VCaP (cell line): ENCODE results near the gene UBALD2.

Experiments used
- H3K27ac ChIP-seq: fragments of 450-650 bp; 2 replicates; pipeline ENCODE4 v1.5.1; 2017
- TF ChIP-seq, protein P1 (sequence below): fragments of 450-650 bp; conservative IDR thresholded peaks from 2 replicates; pipeline ENCODE4 v1.5.1; 2017; ENCODE audit warnings: mild to moderate bottlenecking, moderate library complexity

UBALD2 gene

DNA sequence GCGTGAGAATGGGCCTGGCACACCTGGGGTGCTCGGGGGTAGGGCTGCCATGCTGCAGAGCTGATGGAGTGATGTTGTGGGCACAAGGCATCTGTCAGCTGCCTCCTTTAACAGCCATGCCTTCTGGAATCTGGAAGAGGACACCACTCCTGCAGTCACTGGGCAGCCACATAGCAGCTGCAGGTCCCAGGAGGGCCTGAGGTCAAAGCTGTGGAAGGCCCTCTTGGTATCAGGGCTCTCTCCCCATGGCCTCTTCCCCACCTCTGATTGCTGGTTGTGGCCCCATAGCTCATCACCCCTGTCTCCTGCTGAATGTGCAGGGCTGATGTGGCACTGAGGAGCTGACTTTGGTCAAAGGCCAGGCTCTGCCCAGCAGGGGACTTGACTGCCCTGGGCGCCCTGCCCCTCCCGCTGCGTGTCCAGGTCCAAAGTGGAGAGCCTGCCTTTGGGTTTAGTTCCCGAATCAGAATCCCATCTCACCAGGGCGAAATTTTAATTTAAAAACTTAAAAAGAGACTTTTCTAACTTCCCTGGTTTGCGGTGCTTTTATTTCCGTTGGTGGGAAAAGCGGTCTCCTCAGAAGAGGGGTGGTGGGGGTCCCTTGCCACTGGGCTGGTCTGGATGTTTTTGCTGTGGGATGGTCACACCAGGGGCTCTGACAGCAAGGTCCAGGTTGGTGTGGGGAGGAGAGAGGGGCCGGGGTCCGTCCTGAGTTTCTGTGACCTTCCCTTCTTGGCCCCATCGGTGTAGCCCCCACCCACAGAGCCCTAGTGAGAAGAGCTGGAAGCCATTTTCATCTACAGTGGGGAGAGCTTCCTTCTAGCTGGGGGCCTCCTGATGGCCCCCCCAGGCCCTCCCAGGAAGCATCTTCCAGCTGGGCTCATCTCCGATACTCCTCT is 5.9 kb downstream of the UBALD2 start:
- TF ChIP-seq, protein P1, sequence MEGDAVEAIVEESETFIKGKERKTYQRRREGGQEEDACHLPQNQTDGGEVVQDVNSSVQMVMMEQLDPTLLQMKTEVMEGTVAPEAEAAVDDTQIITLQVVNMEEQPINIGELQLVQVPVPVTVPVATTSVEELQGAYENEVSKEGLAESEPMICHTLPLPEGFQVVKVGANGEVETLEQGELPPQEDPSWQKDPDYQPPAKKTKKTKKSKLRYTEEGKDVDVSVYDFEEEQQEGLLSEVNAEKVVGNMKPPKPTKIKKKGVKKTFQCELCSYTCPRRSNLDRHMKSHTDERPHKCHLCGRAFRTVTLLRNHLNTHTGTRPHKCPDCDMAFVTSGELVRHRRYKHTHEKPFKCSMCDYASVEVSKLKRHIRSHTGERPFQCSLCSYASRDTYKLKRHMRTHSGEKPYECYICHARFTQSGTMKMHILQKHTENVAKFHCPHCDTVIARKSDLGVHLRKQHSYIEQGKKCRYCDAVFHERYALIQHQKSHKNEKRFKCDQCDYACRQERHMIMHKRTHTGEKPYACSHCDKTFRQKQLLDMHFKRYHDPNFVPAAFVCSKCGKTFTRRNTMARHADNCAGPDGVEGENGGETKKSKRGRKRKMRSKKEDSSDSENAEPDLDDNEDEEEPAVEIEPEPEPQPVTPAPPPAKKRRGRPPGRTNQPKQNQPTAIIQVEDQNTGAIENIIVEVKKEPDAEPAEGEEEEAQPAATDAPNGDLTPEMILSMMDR, result no peak
- H3K27ac ChIP-seq, result no peak overlapping the region

DNA sequence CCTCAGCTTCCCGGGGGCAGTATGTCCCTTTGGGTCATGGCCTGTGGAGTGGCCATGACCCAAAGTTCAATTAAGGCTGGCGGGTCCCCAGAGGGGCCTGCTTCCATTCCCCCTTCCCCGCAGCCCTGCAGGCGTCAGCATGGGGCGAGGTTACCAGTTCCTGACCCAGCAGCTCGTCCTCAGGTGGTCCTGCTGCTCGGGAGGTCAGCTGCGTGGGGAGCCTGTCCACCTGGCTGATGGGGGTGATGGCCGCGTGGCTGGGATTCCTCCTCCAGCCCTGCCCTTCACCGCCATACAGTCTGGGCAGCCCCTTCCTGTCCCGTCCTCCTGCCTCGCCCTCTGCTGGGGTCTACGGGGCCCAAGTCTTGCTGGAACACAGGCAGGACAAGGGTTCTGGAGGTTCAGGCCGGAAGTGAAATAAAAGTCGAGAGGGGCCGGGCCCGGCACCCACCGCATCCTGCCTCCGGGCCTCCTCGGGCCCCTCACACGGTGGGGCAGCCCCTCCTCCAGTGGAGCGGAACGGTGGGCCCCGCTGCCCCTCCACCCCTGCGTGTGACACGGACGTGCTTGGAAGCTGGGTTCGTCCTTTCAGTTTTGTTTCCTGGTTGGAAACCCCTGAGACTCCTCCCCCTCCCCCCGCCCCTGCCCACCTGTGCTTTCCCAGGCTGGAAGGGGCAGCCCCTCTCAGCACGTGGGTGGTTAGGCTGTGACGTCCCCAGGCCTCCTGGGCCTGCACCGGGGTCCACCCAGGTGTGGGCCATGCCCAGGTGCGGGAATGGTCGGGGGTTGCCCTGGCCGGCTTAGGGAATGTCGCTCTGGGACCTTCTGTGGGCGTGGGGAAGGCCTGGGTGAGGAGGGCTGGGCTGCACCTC is 6.8 kb downstream of the UBALD2 start:
- TF ChIP-seq, protein P1, result no peak
- H3K27ac ChIP-seq, result 0 out of 2 replicates have a peak overlapping the region, but pooled peaks have one; percentile 36

DNA sequence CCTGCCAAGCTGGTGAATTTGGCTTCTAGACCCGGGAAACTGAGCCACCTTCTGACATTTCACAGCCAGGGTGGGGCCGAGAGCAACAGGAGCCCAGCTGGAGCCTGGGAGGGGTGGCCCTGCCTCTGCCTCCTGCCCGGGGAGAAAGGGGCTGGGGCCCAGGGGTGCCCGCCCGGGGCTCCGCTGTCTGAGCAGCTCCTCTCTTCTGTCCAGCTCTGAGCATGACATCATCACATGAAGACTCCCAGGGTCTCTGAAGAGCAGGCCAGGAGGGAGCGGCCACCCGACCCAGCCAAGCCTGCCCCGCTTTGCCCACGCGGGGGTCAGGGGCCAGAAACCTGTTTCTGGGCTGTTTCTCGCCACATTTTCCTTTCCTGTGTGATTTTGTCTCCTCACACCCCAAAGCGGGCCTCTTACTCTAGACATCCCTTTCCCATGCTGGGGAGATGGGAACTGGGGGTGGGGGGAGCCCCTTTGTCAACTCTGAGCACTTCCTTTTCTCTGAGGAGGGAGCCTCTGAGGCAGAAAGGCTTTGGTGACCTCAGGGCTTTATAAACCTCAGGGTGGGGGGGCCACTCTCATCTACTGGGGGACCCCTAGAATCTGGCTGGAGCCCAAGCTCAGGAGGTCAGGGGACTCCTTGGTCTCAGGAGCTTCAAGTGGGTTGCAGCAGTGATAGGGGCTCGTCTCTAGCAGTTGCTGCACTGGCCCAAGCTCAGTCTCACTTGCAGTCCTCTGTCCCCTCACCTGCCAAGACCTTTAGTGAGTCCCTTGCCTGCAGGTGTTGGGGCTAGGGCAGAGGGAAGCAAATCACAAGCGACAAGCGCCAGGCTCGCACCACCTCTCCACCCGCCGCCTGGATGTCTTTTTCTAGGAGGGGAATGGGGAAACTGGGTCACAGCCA is 7.6 kb downstream of the UBALD2 start:
- peak overlapping the region; percentile 36 for H3K27ac ChIP-seq
- TF ChIP-seq, protein P1, result no peak

DNA sequence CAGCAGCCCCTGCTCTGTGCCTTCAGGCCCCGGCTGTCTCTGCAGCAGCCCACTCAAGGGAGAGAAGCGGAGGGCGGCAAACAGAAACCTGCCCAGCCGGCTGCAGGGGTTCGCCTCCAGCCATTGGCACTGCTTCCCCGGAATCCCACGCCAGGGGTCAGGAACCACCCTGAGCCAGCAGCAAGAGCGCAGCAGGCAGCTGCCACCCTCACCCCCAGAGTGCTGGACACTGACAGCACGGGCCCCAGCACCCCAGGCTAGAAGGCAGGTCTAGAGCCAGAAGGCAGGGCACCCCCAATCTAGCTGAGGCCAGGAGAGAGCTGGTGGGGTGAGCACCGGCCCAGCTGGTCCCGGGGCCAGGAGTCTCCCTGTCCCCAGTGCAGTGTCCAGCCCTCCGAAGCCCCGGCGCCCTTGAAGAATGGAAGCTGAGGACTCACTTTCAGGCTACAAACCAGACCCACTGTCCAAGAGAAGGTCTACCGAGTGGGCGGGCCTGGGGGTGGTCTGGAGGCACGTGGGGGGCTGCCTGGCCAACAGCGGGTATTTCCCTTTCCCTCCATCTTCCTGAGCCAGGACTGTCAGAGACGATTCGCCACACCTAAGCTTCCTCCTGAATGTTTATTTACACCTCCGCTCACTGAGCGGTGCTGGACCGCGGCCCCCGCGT is 8.4 kb downstream of the UBALD2 start:
- H3K27ac ChIP-seq, result peak overlapping the region; percentile 36
- TF ChIP-seq, protein P1, result no peak

DNA sequence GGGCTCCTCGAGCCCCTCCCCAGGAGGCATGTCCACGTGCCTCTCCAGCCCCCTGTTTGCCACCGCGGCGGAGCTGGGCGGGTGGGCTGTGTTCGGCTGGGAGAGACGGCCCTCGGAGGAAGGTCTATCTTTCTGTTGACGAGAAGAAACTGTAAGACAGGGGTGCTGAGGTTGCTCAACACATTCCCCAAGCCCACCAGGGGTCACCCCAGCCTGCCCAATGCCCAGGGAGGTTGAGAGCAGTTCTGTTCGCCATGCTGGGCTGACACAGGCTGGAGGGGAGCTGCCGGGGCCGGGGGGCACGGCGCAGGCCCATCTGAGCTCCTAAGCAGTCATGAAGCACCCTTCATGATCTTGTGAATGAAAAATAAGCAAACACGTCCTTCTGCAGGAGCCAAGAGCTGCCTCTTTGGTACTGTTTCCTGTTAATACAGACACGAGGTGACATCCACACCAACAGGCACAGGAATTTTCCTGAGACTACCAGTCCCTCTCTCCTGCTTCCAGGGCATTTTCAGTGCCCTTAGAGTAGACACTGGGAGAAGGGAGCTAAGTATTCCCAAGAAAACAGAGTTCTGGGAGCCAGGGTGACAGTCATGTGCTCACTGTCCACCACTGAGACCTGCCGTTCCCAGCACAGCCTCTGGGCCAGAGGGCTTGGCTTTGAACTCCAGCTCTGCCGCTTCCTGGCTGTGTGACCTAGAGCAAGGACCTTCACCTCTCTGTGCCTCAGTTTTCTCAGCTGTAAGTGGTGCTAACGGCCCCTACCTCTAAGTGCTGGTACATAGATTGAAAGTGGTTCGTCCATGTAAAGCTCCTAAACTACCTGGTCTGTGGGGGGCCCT is 9.2 kb downstream of the UBALD2 start:
- peak overlapping the region; percentile 36 for H3K27ac ChIP-seq
- TF ChIP-seq, protein P1, result no peak
